GM12875 (cell line): ENCODE results near the gene DDR2.

Source experiments
- H3K4me3 ChIP-seq: one replicate; pipeline ENCODE4 v1.5.1; 2011; ENCODE audit warnings: low read depth, low read length, control low read depth
- TF ChIP-seq, protein P1 (sequence below): IDR thresholded peaks from 2 replicates; pipeline ENCODE4 v1.5.1; 2011; ENCODE audit warnings: low read depth, mild to moderate bottlenecking, control low read depth, inconsistent platforms, low read length, moderate library complexity, borderline replicate concordance; ENCODE audit not compliant: insufficient read depth

DDR2 gene

DNA sequence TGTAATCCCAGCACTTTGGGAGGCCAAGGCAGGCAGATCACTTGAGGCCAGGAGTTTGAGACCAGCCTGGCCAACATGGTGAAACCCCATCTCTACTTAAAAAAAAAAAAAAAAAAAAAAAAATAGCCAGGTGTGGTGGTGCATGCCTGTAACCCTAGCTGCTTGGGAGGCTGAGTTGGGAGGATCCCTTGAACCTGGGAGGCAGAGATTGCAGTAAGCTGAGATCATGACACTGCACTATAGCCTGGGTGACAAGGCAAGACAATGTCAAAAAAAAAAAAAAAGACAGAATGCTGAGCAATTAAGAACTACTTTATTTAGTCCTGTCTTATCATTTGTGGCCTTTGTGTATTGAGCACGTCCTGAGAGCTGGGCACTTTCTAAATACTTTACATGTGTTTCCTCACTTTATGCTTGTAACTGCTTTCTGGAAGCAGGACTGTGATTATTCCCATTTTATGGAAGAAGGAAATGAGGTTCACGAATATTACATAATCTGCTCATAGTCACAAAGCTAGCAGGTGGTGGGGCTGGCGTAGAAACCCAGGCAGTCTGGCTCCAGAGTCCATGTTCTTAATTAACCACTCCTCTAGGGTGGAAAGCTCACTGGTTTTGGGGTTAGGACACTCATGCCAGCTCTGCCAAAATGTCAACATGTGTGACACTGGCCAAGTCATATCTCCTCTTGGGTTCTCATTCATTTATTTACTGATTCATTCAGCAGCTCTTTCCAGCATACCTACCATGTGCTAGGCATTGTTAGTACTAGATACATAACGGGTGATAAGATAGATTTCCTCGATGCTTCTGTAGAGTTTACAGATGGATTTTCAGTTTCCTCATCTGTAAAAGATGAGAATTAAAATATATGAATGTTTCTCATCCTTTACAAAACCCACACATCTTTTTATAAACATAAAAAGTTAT lies 57.7 kb downstream of the DDR2 start:
- TF ChIP-seq, protein P1, sequence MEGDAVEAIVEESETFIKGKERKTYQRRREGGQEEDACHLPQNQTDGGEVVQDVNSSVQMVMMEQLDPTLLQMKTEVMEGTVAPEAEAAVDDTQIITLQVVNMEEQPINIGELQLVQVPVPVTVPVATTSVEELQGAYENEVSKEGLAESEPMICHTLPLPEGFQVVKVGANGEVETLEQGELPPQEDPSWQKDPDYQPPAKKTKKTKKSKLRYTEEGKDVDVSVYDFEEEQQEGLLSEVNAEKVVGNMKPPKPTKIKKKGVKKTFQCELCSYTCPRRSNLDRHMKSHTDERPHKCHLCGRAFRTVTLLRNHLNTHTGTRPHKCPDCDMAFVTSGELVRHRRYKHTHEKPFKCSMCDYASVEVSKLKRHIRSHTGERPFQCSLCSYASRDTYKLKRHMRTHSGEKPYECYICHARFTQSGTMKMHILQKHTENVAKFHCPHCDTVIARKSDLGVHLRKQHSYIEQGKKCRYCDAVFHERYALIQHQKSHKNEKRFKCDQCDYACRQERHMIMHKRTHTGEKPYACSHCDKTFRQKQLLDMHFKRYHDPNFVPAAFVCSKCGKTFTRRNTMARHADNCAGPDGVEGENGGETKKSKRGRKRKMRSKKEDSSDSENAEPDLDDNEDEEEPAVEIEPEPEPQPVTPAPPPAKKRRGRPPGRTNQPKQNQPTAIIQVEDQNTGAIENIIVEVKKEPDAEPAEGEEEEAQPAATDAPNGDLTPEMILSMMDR: no peak
- no peak overlapping the region for H3K4me3 ChIP-seq

DNA sequence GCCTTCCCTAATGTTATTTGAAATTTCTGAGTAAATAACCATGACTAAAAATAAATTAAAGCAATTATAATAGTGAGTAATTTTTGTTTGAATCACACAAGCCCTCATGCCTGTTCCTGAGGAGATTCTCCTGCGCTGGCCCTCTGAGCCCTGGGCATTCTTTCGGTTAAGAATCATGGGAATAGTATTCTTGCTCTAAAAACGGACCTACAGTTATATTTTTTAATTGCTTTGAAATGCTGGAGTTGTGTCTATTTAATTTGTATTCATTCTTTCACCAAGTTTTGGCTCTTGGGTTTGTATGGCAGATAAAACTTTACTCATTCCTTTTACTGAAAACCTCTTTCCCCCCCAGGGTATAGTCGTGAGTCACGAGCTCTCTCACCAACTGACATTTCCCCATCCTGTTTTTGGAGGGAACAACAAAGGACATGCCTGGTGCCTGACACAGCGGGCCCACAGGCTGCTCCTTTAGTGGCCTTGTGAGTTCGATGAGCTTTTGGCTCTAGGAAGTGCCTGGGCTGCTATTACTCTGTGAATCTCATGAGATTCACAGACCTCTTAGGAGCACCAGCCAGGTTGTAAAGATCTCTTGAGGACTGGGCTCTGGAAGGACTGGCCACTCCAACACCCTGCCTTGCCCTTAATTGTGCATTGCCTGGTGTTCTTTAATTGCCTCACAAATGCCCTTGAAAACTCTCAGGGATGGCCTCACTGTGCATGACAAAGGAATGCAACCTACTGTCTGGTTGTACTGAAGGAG lies 58.6 kb downstream of the DDR2 start:
- TF ChIP-seq, protein P1: no peak
- no peak overlapping the region for H3K4me3 ChIP-seq

DNA sequence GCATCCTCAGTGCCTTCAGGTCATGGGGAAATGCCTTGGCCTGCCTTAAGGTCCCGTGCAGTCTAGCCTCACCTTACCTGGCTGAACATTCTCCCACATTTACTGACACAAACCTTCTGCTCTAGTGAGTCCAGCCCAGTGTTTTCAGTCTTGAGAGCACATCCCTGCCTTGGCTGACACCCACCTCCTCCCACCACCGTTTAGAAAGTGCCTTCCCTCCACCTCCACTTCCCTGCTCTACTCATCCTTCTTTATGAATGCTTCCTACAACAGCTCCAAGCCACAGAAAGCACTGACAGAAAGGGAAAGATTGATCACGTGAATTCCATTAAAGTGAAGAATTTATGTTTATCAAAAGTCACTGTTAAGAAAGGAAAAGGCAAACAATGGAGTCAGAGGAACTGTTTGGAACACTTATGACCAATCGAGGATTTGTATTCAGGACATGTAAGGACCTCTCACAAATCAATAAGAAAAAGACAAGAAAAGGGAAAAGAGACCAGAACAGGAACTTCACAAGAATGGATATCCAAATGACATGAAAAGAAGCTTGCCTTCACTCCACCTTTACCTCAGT lies 59.8 kb downstream of the DDR2 start:
- TF ChIP-seq, protein P1: no peak

DNA sequence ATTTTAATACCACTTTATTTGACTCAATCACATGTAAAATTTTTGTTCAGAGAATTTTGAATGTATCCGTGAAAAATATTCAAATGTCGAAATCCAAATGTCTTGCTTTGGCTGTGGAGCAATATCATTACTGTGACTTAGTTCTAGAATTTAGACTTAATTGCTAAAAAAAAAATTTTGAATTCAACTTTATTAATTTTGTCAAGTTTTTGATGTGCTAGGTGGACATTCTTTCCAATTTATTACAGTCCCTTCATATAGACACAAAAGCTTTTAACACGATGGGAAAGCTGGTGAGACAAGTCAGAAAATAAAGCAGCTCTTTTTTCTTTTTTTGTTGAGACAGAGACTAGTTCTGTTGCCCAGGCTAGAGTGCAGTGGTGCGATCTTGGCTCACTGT lies 62.6 kb downstream of the DDR2 start:
- TF ChIP-seq, protein P1: no peak
- no peak overlapping the region for H3K4me3 ChIP-seq

More for the DNA sequence above, 59.8 kb downstream of the DDR2 start:
- H3K4me3 ChIP-seq: no peak overlapping the region

DNA sequence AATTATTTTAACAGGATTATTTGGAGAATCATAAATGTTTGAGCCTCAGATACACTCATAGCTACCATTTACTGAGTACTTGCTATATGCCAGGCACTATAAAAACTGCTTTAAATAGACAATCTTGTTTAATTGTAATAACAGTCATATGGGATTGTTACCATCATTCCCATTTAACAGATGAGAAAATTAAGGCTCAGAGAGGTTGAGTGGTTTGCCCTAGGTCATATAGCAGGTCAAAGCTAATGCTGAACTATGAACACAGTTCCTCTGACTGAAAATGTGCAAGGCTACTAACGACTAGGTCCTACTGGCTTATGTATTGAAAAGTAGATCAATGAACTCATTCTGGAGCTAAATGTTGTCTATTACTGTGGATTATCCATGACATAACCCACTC lies 63.4 kb downstream of the DDR2 start:
- H3K4me3 ChIP-seq: no peak overlapping the region
- TF ChIP-seq, protein P1: no peak

DNA sequence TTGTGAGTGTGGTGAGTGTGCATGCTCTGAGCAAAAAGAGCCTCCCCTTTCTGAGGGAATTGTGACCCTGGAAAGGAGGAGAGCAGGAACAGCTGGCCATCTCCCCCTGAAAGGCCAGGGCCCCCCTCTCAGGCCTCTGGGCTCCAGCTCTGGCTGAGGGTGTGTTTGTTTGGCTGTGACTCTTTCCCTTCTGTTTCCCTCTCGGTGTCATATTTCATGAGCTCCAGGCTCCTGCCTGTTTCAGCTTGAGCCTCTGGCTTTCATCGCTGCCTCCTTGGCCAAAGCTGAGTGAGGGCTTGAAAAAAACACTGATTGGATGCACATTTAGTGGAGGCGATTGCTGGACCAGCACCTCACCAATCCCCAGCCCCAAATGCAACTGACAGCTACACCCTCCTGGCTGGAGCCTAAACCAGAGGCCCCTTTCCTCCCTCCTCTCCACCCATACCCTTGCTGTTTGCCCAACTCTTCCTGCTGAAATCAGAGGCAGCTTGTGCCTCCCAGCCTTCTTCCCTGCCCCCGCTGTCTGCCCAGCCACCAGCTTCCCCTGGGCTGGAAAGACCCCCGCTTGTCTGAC lies 64.1 kb downstream of the DDR2 start:
- no peak overlapping the region for H3K4me3 ChIP-seq
- TF ChIP-seq, protein P1: no peak
